WTC11 (cell line): ENCODE results near the gene NEK4.

Source experiments
- GTF2I ChIP-seq: fragments of 250-450 bp; sonication (Bioruptor Pico); conservative IDR thresholded peaks from 2 replicates; pipeline ENCODE4 v1.4.0; 2021; ENCODE audit warnings: mild to moderate bottlenecking
- JUN ChIP-seq: sonication (generic); formaldehyde crosslinking; IDR thresholded peaks from 2 replicates; pipeline ENCODE4 v1.8.0; 2023; ENCODE audit warnings: mild to moderate bottlenecking, missing genetic modification reagents
- KAT7 ChIP-seq: sonication (generic); formaldehyde crosslinking; IDR thresholded peaks from 2 replicates; pipeline ENCODE4 v1.8.1; 2023; ENCODE audit warnings: missing genetic modification reagents, mild to moderate bottlenecking, borderline replicate concordance
- NR1H2 ChIP-seq: sonication (generic); formaldehyde crosslinking; IDR thresholded peaks from 2 replicates; pipeline ENCODE4 v1.9.0; 2021; ENCODE audit warnings: mild to moderate bottlenecking, moderate library complexity, missing genetic modification reagents
- ZNF232 ChIP-seq: sonication (generic); formaldehyde crosslinking; IDR thresholded peaks from 2 replicates; pipeline ENCODE4 v1.8.0; 2022; ENCODE audit warnings: mild to moderate bottlenecking, missing genetic modification reagents
- TF ChIP-seq, protein P1 (sequence below): fragments of 200-600 bp; IDR thresholded peaks from 2 replicates; pipeline ENCODE4 v1.8.0; 2022; ENCODE audit warnings: antibody characterized with exemption
- TF ChIP-seq, protein P2 (sequence below): sonication (generic); formaldehyde crosslinking; IDR thresholded peaks from 2 replicates; pipeline ENCODE4 v1.8.1; 2023; ENCODE audit warnings: mild to moderate bottlenecking, moderate library complexity, missing genetic modification reagents

GRCh38 chr3:52784931-52785590, 14.3 kb upstream of the NEK4 start:
- TF ChIP-seq GTF2I (CRISPR knock-in tag) (no peak), ZNF232 (no peak), KAT7 (CRISPR knock-in tag) (no peak), NR1H2 (CRISPR knock-in tag) (no peak), JUN (no peak)
- TF ChIP-seq, protein P1, sequence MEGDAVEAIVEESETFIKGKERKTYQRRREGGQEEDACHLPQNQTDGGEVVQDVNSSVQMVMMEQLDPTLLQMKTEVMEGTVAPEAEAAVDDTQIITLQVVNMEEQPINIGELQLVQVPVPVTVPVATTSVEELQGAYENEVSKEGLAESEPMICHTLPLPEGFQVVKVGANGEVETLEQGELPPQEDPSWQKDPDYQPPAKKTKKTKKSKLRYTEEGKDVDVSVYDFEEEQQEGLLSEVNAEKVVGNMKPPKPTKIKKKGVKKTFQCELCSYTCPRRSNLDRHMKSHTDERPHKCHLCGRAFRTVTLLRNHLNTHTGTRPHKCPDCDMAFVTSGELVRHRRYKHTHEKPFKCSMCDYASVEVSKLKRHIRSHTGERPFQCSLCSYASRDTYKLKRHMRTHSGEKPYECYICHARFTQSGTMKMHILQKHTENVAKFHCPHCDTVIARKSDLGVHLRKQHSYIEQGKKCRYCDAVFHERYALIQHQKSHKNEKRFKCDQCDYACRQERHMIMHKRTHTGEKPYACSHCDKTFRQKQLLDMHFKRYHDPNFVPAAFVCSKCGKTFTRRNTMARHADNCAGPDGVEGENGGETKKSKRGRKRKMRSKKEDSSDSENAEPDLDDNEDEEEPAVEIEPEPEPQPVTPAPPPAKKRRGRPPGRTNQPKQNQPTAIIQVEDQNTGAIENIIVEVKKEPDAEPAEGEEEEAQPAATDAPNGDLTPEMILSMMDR, result no peak
- TF ChIP-seq, protein P2, sequence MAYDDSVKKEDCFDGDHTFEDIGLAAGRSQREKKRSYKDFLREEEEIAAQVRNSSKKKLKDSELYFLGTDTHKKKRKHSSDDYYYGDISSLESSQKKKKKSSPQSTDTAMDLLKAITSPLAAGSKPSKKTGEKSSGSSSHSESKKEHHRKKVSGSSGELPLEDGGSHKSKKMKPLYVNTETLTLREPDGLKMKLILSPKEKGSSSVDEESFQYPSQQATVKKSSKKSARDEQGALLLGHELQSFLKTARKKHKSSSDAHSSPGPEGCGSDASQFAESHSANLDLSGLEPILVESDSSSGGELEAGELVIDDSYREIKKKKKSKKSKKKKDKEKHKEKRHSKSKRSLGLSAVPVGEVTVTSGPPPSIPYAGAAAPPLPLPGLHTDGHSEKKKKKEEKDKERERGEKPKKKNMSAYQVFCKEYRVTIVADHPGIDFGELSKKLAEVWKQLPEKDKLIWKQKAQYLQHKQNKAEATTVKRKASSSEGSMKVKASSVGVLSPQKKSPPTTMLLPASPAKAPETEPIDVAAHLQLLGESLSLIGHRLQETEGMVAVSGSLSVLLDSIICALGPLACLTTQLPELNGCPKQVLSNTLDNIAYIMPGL (CRISPR knock-in tag), result no peak
